ENCODE measurements around the gene PRSS16. TPM values are rescaled to one million over a fixed set of nuclear protein-coding genes. Genes with fewer than 3 reads are reported as not detected.

Gene PRSS16
- total and polyA plus RNA-seq, 9 of the 15 experiments (the other 6 are each of a cell fraction or from before 2014, with no cell fraction given), result 4.5 to 21.3 (median 12.1) TPM

GRCh38 chr6:27254566-27254965 is 7.1 kb downstream of the PRSS16 start:
- no peaks in the 10 kb centered on the region for H3K9me1 ChIP-seq (ENCODE audit: control insufficient read depth, insufficient read depth, low read length)
- no peaks in the 10 kb centered on the region for H3K27me3 ChIP-seq (ENCODE audit: control insufficient read depth in 2 of 2, insufficient read depth in 2 of 2, low read length in 2 of 2)
- no peak overlapping the region for H2AFZ ChIP-seq (ENCODE audit: low read depth, low read length)
- no peak for ATAC-seq
- CTCF ChIA-PET (ENCODE audit: low intra/inter-chr PET ratio), result no interaction called here
- peaks cover 11 to 19% of the 10 kb centered on the region in 2 experiments; a peak in 4 of 5 replicates for H3K4me1 ChIP-seq (replicated peaks in 1 of 2; ENCODE audit: control insufficient read depth in 2 of 2, insufficient read depth in 2 of 2, low read length in 2 of 2)
- H3K4me2 ChIP-seq (ENCODE audit: insufficient read depth, low read length), result no peak overlapping the region
- WGBS (ENCODE audit: insufficient coverage, low coverage, missing lambda C conversion rate), result 36% methylated on average over 3 of the region's 3 CpGs
- in situ Hi-C loops (cut with MboI) (no loop called here), intact Hi-C loops (cut with micrococcal nuclease) (loop anchor here (5.0 kb wide), 1 partner anchor 78 kb away; no protein-coding TSS in a partner anchor)
- H3K4me3 ChIP-seq, result no peak overlapping the region
- no peak for FAIRE-seq
- DNase-seq (ENCODE audit: extremely low read depth in 1 of 4, low spot score in 3 of 4), result no peak
- 0 out of 2 replicates have a peak, but pooled peaks cover 2% of the 10 kb centered on the region for H3K9me3 ChIP-seq (replicated peaks; ENCODE audit: control insufficient read depth, insufficient read depth, low read depth, low read length)
- no peaks in the 10 kb centered on the region; the same call in 2 of the 3 replicates for H3K36me3 ChIP-seq (ENCODE audit: control insufficient read depth, insufficient read depth, low read length)
- no peaks in the 10 kb centered on the region for H4K20me1 ChIP-seq (replicated peaks; ENCODE audit: control insufficient read depth, insufficient read depth, low read length)
- H3K27ac ChIP-seq (ENCODE audit: extremely low read depth, low read depth, low read length), result no peak overlapping the region
- no peak overlapping the region for H3K9ac ChIP-seq (ENCODE audit: insufficient read depth in 1 of 2, low read depth in 2 of 2, low read length in 2 of 2)
- POLR2A ChIA-PET, result interaction anchor here (1.0 kb wide), 1 partner anchor 134 kb away, joined by 3 read pairs; the partner anchor contains the start of gene ZNF391
- no TSS peak for BruUV-seq (replicated peaks)
- H3K79me2 ChIP-seq (ENCODE audit: control insufficient read depth, insufficient read depth, low read length), result no peaks in the 10 kb centered on the region
- TF ChIP-seq NFIX (CRISPR knock-in tag; IDR thresholded peaks at IDR 0.05; ENCODE audit: low read depth) (no peak), SP1 (CRISPR knock-in tag; IDR thresholded peaks at IDR 0.05) (no peak), NR2C1 (IDR thresholded peaks at IDR 0.05) (no peak), NR2C1 (tag; IDR thresholded peaks at IDR 0.05) (no peak), USF2 (CRISPR knock-in tag; IDR thresholded peaks at IDR 0.05) (no peak), ASH1L (IDR thresholded peaks at IDR 0.05; ENCODE audit: borderline replicate concordance, low read depth, partially characterized antibody) (no peak), PTBP1 (IDR thresholded peaks at IDR 0.05; ENCODE audit: low read depth, low read length) (no peak), RAD21 (CRISPR knock-in tag; conservative IDR thresholded peaks at IDR 0.05 in 1 of 2, IDR thresholded peaks at IDR 0.05 in 1 of 2) (no peak), TSHZ1 (CRISPR knock-in tag; IDR thresholded peaks at IDR 0.05) (no peak), CLOCK (CRISPR knock-in tag; IDR thresholded peaks at IDR 0.05; ENCODE audit: borderline replicate concordance) (no peak), TRIM25 (IDR thresholded peaks at IDR 0.05; ENCODE audit: borderline replicate concordance) (no peak), CBX5 (IDR thresholded peaks at IDR 0.05; ENCODE audit: borderline replicate concordance, low read depth) (no peak), ZNF384 (IDR thresholded peaks at IDR 0.05; ENCODE audit: low read depth, low read length) (no peak), STAG1 (CRISPR knock-in tag; IDR thresholded peaks at IDR 0.05; ENCODE audit: borderline replicate concordance) (no peak), TARDBP (IDR thresholded peaks at IDR 0.05) (no peak)

All from K562 (cell line).